ENCODE results near the gene RNF212B.

- TF ChIP-seq CTCF (IDR thresholded peaks at IDR 0.05) (no peak), POLR2A (IDR thresholded peaks at IDR 0.05) (no peak), EP300 (IDR thresholded peaks at IDR 0.05) (no peak)
These were observed at the start of gene RNF212B for GRCh38 chr14:23237772-23238594.
